ENCODE results near the gene FOXD4L1.
"Not testable (repeated sequence)": the region's sequence is repeated elsewhere in the genome, so short reads cannot be mapped to it uniquely, and the experiment has no call there.

DNA sequence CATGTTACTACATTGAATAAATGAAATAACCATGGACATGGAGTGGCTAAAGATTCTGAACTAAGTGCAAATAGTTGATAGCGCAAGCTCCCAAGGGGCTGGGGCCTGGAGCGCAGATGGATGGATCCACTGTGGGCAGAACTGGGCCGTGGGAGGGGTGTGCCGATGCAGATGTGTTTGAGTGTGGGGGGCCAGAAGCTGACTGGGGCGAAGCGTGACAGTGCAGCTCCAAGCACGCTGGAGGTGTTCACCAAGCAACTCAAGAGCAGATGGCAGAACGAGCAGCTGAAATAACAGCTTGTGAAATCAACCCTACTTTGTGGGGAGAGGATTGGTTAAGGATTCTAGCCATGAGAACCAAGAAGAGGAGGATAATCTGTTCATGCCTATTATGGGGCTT lies 17.0 kb downstream of the FOXD4L1 start:
- not testable (repeated sequence) for TF ChIP-seq CTCF (IDR thresholded peaks at IDR 0.05; ENCODE audit: low read depth, low read length); EZH2phosphoT487 (IDR thresholded peaks at IDR 0.05; ENCODE audit: low read depth)

Data from OCI-LY3 (cell line).